ENCODE data around the gene ABCC8.

GRCh38 chr11:17477084-17477333 is 364 bp upstream of the ABCC8 start:
- TF ChIP-seq POLR2A (IDR thresholded peaks at IDR 0.05; ENCODE audit: low read length) = no peak
- no peak for TF ChIP-seq GATA1 (IDR thresholded peaks at IDR 0.05; ENCODE audit: low read depth, low read length)

All from erythroblast (primary cell).